HG03439 (cell line): ENCODE results near the gene NEIL3.
A peak's percentile ranks its signal among the peaks of the same experiment; 100 is the strongest.

Experiments used
- ATAC-seq: cut with Tn5 transposase; IDR thresholded peaks from one replicate; pipeline ENCODE4 v1.9.1; 2021; ENCODE audit warnings: mild to moderate bottlenecking, moderate library complexity; ENCODE audit not compliant: unreplicated experiment

NEIL3 gene

GRCh38 chr4:177309522-177310371, at the start of gene NEIL3:
TSS of gene NEIL3 (plus strand) at chr4:177309874. CDS start at chr4:177309954, 80 bp downstream.
- peak; percentile 88 for ATAC-seq

GRCh38 chr4:177263818-177264217, 45.9 kb upstream of the NEIL3 start:
- no peak for ATAC-seq

GRCh38 chr4:177264788-177265422, 44.8 kb upstream of the NEIL3 start:
- no peak for ATAC-seq

- no peak for ATAC-seq
Observed at GRCh38 chr4:177265729-177266128, 43.9 kb upstream of the NEIL3 start.

- ATAC-seq: no peak
Observed at GRCh38 chr4:177266506-177266905, 43.2 kb upstream of the NEIL3 start.

- no peak for ATAC-seq
Observed at GRCh38 chr4:177267911-177268310, 41.8 kb upstream of the NEIL3 start.

GRCh38 chr4:177271091-177271490, 38.6 kb upstream of the NEIL3 start:
- ATAC-seq: no peak

- ATAC-seq: no peak
Observed at GRCh38 chr4:177271915-177272766, 37.5 kb upstream of the NEIL3 start.

GRCh38 chr4:177275999-177276398, 33.7 kb upstream of the NEIL3 start:
- ATAC-seq: no peak

GRCh38 chr4:177281351-177281909, 28.2 kb upstream of the NEIL3 start:
- ATAC-seq: no peak

- no peak for ATAC-seq
Observed at GRCh38 chr4:177282284-177282835, 27.3 kb upstream of the NEIL3 start.

- ATAC-seq: no peak
Observed at GRCh38 chr4:177283167-177283566, 26.5 kb upstream of the NEIL3 start.

GRCh38 chr4:177285953-177286352, 23.7 kb upstream of the NEIL3 start:
- ATAC-seq: no peak

- ATAC-seq: no peak
Observed at GRCh38 chr4:177287255-177287654, 22.4 kb upstream of the NEIL3 start.

GRCh38 chr4:177288335-177288734, 21.3 kb upstream of the NEIL3 start:
- ATAC-seq: no peak

GRCh38 chr4:177290780-177291179, 18.9 kb upstream of the NEIL3 start:
- ATAC-seq: no peak

GRCh38 chr4:177292171-177292570, 17.5 kb upstream of the NEIL3 start:
- ATAC-seq: no peak

- ATAC-seq: no peak
Observed at GRCh38 chr4:177293208-177294033, 16.3 kb upstream of the NEIL3 start.

- ATAC-seq: no peak
Observed at GRCh38 chr4:177297785-177298391, 11.8 kb upstream of the NEIL3 start.
